ENCODE results near the gene JAKMIP2. TPM values are rescaled to one million over a fixed set of nuclear protein-coding genes. Genes with fewer than 3 reads are reported as not detected.

JAKMIP2 gene
- total and polyA plus RNA-seq, 11 donors = under 0.01 to 1.5 (median 0.16) TPM; not detected in 1

GRCh38 chr5:147746986-147747385 is 35.5 kb downstream of the JAKMIP2 start:
- no peak for ATAC-seq
- Histone ChIP-seq H3K27ac (no peak overlapping the region), H3K27me3 (no peaks in the 10 kb centered on the region), H3K4me1 (peaks cover 0 to 7% (median 0%) of the 10 kb centered on the region in 12 donors), H3K36me3 (no peaks in the 10 kb centered on the region), H3K4me3 (no peak overlapping the region), H3K9me3 (no peaks in the 10 kb centered on the region)
- no peak for TF ChIP-seq CTCF (IDR thresholded peaks at IDR 0.05)
- no peak for TF ChIP-seq POLR2A (IDR thresholded peaks at IDR 0.05)
- intact Hi-C loops (cut with DNase I) = no loop called here
- DNase-seq = no peak
- 72 to 85% (median 76%) methylated on average over 3 of the region's 3 CpGs for WGBS, 4 donors

GRCh38 chr5:147743678-147744374 is 38.7 kb downstream of the JAKMIP2 start:
- intact Hi-C loops (cut with DNase I) = no loop called here
- Histone ChIP-seq H3K4me1 (peaks cover 0 to 7% (median 0%) of the 10 kb centered on the region in 12 donors), H3K36me3 (no peaks in the 10 kb centered on the region), H3K4me3 (no peak overlapping the region), H3K27me3 (no peaks in the 10 kb centered on the region), H3K27ac (no peak overlapping the region), H3K9me3 (no peaks in the 10 kb centered on the region)
- no peak for TF ChIP-seq POLR2A (IDR thresholded peaks at IDR 0.05)
- TF ChIP-seq CTCF (IDR thresholded peaks at IDR 0.05) = no peak
- peak in 1 of 5 donors; percentile 22 for DNase-seq
- 30 to 49% (median 38%) methylated on average over 1 of the region's 1 CpG for WGBS, 4 donors
- no peak for ATAC-seq

DNA sequence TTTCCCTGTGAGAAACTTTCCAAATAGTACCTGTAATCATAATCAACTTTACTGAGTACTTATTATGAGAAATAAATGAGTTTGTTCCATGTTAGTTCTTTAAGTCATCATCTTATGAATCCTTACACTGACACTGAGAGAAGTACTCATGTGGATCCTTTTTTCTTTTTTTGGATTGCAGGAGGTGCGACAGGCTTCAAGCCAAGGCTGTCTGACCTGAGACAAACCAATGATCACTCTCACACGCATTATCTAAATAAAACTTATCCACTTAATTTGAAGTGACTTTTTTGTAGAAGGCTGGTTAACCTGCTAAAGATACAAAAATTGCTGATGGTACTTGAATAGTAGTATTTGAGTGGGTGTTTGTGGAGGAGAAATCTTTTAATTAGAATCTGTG is 39.5 kb downstream of the JAKMIP2 start:
- TF ChIP-seq POLR2A (IDR thresholded peaks at IDR 0.05) (no peak), CTCF (IDR thresholded peaks at IDR 0.05) (no peak)
- DNase-seq (no peak), ATAC-seq (no peak)
- 51 to 71% (median 64%) methylated on average over 2 of the region's 2 CpGs for whole genome bisulfite sequencing, 4 donors
- H3K4me3 ChIP-seq = no peak overlapping the region
- H3K27me3 ChIP-seq = no peaks in the 10 kb centered on the region
- peaks cover 0 to 7% (median 0%) of the 10 kb centered on the region in 12 donors for H3K4me1 ChIP-seq
- intact Hi-C loops (cut with DNase I) = no loop called here
- no peaks in the 10 kb centered on the region for H3K36me3 ChIP-seq
- no peak overlapping the region for H3K27ac ChIP-seq
- no peaks in the 10 kb centered on the region for H3K9me3 ChIP-seq

DNA sequence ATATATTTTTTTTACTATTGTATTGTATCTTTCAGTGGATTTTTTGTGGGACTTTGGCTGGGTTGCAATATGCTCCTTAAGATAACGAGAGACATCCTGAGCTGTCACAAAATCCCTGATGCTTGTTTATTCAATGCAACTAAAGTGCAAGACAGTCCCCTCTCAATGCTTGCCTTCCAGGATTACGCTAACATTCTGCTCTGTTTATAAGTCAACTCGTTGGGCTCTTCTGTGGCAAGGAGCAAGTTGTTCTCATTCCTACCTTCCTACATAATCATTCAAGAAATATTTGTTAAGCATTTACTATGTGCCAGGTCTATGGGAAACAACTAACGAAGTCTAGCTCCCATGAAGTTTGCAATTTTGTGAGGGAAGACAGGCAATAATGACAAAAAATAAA is 40.4 kb downstream of the JAKMIP2 start:
- ATAC-seq (no peak), DNase-seq (no peak)
- no peaks in the 10 kb centered on the region for H3K27me3 ChIP-seq
- peaks cover 0 to 7% (median 0%) of the 10 kb centered on the region in 12 donors for H3K4me1 ChIP-seq
- no peak overlapping the region for H3K27ac ChIP-seq
- no peaks in the 10 kb centered on the region for H3K9me3 ChIP-seq
- no peak for TF ChIP-seq CTCF (IDR thresholded peaks at IDR 0.05)
- TF ChIP-seq POLR2A (IDR thresholded peaks at IDR 0.05) = no peak
- 74 to 84% (median 76%) methylated on average over 4 of the region's 4 CpGs for WGBS, 4 donors
- intact Hi-C loops (cut with DNase I) = no loop called here
- no peak overlapping the region for H3K4me3 ChIP-seq
- no peaks in the 10 kb centered on the region for H3K36me3 ChIP-seq

All from heart left ventricle (tissue), 16 donors.